Measurements from ENCODE around the gene CCDC69.
"Not testable (repeated sequence)": the region's sequence is repeated elsewhere in the genome, so short reads cannot be mapped to it uniquely, and the experiment has no call there.

The CCDC69 gene

DNA sequence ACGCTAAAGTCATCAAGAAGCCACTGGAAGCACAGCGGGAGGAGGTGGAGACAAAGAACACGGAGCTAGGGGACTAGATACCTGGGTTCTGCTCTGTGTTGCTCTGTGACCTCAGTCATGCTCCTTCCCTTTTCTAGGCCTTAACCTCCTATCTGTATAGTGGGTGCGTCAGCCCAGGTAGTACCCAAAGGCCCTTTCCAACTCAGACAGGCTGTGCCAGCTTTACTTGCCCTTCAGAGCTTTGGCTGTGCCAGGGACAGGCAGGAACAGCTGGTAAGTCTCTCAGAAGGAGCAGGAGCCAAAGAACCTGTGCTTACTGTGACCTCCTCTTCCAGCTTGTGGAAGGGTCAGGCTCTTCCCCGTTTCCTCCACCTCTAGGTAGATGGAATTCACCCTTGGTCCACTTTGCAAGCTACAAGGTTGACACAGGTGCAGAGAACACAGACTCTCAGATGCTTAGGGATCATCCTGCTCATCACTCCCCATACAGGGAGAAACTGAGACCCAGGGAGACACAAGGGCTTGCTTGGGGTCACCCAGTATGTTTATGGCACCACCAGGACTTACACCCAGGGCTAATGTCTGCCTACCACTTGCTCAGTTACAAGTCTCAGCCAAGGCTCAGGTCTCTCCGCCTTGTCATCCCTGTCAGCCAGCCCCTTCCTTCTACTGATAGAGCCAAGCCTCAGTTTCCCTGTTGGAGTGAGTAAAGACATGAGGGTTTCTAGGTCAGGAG, 1.7 kb downstream of the CCDC69 start:
- no peak for DNase-seq (ENCODE audit: low read depth)

DNA sequence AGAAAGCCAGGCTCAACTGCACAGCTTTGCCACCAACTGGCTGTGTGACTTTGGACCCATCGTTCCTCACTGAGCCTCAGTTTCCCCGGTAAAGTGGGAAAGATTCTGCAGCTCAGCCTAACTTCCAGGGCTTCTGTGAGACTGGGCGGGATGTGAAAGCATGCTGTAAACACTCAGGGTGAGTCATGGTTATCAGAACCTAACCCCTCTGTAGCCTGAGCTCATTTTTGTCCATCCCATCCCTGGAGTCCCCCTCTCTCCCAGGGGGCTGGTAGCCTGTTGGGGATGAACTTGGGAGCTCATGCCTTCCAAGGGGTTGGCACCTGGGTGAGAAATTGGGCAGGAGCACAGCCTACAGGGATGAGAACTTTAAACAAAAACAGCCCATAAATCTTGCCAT, 2.3 kb downstream of the CCDC69 start:
- no peak for DNase-seq (ENCODE audit: low read depth)

DNA sequence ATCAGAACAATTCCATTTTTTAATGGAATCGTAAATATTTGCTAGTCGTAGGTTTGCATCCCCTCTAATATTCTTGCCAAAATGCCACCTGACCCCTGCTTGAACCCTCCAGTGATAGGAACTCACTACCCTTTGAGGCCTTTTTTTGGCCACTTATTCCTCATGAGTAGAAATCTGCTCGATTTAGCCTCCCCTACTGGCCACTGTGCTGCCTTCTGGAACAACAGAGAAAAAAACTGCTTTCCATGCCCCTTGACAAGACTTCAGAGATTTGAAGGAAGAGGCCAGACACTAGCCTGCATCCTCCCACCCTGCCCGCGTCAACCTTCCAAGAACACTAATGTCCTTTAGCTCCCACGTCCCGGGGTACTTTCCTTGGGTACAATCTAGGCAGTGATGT, 4.1 kb downstream of the CCDC69 start:
- DNase-seq (ENCODE audit: low read depth), result no peak

DNA sequence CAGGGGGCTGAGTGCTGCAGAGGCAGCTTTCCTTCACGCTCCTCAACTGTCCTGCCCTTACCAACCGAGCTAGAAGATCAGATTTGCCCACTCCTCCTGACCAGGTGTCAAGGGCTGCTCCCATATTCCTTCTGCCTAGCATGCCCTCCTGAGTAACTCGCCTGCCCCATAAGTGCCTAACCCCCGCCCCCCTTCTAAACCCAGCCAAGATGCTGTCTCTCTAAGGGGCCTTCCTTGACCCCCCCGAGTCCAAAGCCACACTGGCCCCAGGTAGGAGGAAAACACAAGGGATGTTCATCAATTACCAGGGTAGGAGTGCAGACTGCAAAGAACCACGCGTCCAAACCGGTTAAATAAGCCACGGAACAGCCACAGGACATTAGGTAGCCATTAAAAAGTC, 4.8 kb downstream of the CCDC69 start:
- no peak for DNase-seq (ENCODE audit: low read depth)

DNA sequence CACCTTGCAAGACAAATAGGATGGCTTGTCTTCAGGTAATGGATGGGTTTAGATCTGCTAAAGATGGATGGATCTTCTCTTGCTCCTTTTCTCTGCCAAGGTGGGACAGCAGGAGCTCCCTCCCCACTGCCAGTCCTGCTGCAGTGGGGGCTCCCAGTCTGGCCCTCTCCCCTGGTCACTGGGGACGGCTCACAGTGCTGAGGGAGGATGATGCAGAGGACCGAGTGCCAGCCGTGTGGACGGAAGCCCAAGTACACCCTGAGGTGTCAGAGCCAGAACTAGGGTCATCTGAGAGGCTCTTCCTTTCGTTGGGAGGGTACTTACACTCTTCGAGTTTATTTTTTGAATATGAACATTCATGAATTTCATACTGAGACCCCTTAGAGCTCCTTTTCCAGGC, 5.7 kb downstream of the CCDC69 start:
- no peak for DNase-seq (ENCODE audit: low read depth)

DNA sequence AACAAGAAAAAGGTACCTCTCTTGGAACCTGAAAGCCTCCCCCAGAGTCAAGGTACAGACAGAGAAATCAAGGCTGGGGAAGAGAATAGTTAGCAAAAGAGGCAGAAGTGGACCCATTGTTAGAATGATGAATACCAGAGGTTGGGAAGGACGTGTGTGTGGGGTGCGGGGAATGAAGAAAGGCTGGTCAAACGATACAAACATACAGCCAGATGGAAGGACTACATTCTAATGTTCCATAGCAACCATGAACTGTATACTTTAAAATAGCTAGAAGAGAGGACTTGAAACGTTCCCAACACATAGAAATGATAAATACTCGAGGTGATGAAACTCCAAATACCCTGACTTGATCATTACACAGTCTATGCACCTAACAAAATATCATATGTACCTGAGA, 7.1 kb downstream of the CCDC69 start:
- DNase-seq (ENCODE audit: low read depth), result no peak

DNA sequence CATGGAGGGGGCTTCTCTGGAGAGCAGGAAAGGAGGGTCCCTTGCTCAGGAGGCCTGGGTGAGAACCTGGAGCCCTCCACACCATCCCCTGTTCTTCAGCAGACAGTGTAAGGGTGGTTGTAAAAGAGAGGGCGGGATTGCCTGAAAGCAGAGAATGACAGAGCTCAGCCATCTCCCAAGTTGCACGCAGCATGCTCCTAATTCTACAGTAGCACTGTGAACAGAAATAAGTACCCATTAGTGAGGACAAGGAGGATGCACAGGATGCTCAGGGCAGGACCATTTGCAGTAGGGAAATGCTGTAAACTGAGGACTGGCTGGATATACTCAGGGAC, 8.4 kb downstream of the CCDC69 start:
- no peak for DNase-seq (ENCODE audit: low read depth)

DNA sequence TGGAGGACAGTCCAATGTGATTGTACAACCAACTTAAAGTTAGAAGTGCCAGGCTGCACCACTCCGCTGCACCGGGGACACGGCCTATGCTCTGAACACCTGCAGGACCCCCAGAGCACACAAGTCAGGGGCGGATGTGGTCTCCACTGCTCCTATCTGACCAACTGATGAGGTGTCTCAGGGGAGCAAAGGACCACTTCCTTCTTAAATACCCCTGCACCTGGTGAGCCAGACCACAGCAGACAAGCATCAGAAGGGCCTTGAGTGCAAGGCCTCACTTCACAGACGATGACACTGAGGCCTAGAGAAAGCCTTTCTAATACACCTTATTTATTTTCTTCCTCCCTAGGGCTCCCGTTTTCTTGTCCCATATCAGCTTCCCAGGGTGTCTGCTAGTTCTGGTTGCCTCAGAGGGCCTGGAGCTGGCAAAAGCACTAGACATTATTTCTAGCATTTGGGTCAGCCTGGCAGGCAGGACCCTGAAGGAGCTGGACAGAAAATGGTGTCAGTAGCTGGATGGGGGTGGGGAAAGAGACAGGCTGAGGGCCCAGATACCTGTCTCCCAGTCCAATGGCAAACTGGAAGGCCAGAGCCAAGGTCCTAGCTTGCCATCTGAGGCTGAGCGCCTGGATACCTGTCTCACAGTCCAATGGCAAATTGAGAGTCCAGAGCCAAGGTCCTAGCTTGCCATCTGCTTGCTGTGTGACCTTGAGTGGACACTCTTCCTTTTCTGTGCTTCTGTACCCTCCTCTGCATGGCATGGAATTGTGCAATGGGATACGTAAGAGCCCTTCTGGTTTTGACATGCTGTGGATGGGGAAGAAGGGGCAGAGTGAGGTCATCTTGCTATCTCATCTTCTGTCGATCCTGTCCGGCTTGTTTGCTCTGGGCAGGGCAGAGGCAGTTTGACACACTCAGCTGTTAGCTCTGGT, 9.0 kb downstream of the CCDC69 start:
- DNase-seq (ENCODE audit: low read depth), result no peak

DNA sequence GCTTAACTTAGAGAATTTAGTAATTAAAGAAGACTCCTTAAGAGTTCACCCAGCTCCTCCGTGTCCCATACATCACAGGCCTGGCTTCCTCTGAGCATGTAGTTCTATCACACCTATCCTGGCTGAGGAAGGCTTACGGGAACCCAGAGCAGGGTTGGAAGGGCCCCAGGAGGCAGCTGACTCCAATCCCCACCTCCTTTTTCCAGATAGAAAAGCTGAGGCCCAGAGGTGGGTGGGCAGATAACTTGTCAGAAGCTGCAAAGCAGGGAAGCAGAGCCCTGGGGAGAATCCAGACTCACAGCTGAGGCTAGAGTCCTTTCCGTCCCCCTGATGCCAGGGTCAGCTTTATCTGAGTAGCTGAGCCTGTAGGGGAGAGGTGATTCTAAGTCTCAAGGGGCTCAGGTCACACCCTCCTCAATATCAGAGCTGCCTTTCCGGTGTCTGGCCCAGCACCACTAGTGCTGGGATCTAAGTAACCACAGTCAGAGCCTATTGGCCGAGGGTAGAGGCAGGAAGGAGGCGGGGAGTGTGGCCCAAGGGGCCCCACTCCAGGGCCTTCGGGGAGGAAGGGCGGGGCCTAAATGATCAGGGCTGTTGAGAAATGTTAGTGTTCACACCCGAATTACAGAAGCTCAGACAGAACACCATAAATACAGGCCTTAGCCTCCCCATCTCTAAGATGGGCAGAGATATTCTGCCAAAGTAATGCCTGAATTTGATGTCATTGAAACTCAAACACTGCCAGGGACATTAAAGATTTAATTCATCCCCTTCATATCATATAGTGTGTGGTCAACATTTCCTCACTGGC, 9.9 kb downstream of the CCDC69 start:
- DNase-seq (ENCODE audit: low read depth), result peak; percentile 78

DNA sequence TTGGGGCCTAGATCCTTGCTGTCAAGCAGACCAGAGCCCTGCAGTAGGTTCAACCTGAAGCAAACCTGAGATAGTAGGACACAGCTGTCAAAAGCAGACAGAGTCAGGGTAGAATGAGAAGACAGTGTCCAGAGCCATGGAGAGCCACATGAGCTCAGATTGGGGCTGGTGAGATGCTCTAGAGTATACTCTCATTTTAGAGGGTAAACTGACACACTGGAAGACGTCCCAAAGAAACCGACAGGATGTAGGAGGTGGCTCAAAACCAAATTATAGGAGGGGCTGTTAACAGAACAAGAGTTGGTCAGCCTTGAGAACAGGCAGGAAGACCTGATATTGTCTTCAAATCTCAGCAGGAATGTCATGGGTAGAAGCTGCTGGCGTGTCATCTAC, 11.5 kb downstream of the CCDC69 start:
- DNase-seq (ENCODE audit: low read depth), result no peak

DNA sequence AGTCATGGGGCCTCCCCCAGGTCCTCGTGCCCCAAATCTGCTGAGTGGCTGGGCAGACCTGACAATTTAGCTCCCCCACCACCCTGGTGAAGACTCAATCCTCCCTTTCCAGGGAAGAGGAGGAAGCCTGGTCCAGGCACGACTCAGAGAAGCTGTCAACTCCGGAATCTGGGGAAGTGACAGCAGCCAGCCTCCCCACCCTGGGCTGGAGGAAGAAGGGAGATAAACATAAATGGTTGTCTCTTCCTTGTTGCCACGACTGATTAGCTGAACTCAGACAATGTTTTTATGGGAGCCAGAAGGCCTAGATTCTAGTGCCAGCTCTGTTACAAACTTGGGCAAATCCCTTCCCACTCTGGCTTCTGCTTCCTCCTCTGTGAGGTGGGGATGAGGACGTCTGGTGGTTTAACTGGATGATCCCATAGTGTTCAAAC, 15.4 kb downstream of the CCDC69 start:
- DNase-seq (ENCODE audit: low read depth), result no peak

DNA sequence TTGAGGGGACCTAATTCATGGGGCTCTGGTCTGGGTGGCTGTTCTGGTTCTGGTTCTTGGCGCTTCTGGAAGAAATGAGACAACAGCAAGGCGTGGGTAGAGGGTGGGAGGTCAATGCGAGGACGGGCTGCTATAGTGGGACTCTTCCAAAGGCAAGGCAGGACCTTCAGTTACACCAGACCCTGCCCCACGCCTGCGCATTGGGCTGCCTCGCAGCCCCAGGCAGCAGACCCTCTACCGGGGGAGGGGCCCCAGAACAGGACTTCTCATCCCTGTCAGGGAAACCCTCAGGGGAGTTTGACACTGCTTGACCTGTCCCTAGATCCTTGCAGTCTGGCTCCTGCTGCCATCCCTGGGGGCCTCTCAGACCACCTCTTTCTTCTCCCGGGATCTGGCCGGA, 18.5 kb downstream of the CCDC69 start:
- no peak for DNase-seq (ENCODE audit: low read depth)

DNA sequence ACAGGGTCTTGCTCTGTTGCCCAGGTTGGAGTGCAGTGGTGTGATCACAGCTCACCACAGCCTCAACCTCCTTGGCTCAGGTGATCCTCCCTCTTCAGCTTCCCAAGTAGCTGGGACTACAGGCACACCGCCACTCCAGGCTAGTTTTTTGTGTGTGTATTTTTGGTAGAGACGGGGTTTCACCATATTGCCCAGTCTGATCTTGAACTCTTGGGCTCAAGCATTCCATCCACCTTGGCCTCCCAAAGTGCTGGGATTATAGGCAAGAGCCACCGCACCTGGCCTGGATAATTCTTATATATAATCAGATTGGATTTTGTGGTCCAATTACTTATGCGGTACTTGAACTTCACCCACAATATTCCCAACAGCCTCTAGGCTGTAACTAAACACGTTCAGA, 19.8 kb downstream of the CCDC69 start:
- DNase-seq (ENCODE audit: low read depth), result no peak

DNA sequence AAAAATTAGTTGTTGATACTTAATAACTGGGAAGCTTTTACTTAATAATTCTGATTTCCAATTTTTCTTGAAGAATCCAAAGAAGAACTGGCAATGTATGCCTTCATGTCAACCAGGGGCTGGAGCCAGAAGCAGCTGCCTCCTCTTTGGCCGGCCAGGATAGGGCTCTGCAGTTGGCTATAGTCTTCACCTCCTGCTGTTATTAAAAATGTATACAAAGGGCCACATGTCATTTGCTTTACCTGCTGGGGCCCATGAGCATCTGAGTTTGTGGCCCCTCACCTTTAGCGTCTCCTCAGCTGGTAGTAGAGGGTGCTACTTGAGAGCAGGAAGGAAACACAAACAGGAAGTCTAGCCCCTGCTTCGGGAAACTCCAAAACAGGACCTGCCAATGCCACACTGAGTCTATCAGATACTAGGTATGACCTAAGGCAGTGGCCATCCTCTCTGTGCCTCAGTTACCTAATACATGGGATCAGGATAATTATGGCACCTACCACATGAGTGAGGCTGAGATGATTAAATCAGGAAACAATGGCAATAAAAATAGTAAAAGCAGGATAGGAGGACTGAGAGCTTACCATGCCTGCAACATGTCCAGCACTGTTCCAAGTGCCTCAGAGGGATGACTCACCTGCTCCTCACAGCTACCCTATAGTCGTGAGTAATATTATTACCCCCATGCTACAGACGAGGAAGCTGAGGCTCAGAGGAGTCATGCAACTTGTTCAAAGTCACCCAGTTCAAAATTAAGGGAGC, 21.3 kb downstream of the CCDC69 start:
- no peak for DNase-seq (ENCODE audit: low read depth)

DNA sequence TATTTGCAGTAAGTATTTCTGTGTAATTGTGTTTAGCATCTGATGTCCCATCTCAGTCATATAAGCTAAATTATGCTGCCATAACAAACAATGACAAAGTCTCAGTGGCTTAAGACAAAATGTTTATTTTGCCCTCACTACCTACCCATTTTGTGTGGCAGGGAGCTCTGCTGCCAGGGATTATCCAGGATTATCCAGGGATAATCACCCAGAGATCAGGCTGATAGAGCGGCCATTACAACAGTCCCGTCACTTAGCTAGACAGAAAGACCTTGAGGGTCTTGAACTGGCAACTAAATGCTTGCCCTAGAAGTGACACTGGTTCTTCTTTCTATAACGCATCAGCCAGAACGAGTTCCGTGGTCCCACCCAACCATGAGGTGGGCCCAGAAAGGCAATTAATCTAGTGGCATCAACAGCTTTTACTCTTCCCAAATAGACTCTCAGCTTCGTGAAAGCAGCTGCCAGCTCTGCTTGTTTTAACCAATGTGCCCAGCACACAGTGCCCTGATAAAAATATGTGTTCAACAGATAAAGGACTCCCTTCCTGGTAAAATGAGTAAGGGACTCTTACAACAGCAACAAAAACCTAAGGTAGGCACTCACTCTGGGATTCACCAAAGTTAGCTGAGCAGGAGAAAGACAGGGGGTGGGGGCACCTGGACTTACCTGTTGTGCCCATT, 22.8 kb downstream of the CCDC69 start:
- no peak for DNase-seq (ENCODE audit: low read depth)

DNA sequence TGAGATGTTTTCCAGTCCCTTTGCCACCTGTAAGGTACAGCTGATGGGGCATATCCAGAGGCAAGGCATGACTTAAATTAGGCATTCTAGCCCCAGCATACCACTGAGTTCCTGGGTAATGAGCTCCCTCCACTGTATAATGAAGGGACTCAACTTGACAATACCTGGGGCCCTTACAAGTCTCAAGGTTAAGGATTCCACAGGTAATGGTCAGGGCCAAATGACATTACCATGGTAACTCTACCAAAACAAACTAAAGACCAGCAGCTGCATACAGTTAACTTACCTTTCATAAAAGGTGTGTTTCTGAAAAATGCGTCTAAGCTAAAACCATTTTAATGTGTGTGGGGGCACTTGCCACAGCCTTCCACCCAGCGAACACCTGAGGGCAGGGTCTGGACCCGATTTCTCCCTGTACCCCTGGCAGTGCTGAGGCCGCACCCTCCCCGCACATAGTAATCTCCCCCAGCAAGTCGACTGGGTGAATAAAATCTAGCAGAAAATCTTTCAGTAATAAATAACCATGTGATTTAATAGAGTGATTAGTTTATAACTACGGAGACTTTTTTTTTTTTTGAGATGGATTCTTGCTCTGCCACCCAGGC, 24.2 kb downstream of the CCDC69 start:
- DNase-seq (ENCODE audit: low read depth), result no peak

DNA sequence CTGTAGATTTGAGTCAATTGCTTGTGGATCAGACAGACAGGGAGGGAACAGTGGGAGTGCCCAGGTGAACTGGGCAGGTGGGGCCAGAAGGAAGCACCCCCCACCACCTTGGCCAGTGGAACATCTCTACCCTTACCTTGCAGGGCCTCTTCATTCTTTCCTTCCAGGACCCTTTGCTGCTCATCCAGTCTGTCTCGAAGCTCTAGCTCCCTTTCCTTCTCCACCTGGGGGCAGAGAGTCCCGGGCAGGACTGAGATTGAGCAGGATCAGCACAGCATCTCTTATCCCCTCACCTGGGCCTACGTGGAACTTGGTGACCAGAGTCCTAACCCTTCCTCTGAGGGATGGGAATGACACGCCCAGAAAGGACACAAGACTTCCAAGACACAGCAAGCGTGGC, 25.0 kb downstream of the CCDC69 start:
- DNase-seq (ENCODE audit: low read depth), result no peak

DNA sequence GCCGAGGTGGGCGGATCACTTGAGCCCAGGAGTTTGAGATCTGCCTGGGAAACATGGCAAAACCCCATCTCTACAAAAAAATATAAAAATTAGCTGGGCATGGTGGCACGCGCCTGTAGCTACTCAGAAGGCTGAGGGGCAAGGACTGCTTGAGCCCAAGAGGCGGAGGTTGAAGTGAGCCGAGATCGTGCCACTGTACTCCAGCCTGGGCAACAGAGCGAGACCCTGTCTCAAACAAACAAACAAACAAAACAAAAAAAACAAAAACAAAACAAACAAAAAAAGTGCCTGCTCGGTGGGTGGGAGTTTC, 26.6 kb downstream of the CCDC69 start:
- not testable (repeated sequence) for DNase-seq (ENCODE audit: low read depth)

DNA sequence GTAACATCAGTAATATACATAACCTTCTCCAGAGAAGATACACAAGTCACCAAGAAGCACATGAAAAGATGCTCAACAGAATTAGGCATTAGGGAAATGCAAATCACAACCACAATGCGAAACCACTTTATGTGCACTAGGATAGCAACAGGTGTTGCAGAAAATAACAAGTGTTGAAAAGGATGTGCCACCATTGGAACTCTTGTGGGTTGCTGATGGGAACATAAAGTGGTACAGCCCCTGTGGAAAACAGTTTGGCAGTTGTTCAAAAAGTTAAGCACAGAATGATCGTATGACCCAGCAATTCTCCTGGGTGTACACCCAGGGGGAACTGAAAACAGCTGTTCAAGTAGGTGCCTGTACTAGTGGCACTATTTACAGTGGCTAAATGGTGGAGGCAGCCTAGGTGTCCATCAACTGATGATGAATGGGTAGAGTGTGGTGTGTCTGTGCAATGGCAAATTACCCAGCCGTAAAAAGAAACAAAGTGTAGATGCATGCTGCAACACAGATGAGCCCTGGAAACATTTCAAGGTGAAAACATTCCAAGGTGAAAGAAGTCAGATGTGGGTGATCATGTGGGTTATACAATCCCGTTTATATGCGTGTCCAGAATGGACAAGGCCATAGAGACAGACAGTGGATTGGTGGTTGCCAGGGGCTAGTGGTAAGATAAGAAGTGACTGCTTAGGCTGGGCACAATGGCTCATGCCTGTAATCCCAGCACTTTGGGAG, 27.2 kb downstream of the CCDC69 start:
- DNase-seq (ENCODE audit: low read depth), result no peak

DNA sequence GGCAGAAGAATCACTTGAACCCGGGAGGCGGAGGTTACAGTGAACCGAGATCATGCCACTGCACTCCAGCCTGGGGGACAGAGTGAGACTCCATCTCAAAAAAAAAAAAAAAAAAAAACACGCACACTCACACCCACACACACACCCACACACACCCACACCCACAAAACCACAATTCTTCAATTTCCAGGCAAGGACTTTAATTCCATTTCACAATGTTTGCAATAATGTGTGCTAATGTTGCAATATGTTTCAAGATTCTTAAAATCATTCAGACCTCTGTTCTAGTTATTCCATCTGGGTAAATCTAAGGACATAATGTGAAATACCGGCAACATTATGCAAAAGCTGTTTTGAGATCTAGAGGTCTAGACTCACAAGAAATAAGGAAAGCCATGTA, 28.3 kb downstream of the CCDC69 start:
- DNase-seq (ENCODE audit: low read depth), result no peak
